Medulla oblongata (tissue), 1 donor: ENCODE results near the gene TMEM235.

Experiments used
- DNase-seq: peaks from one replicate; pipeline ENCODE4 v3.0.0-alpha.2; 2015; ENCODE audit errors: extremely low spot score

The TMEM235 gene

GRCh38 chr17:78255029-78255656 is 23.7 kb downstream of the TMEM235 start:
- DNase-seq, result no peak

GRCh38 chr17:78255953-78256706 is 24.7 kb downstream of the TMEM235 start:
- no peak for DNase-seq

GRCh38 chr17:78256707-78257591 is 25.5 kb downstream of the TMEM235 start:
- no peak for DNase-seq

GRCh38 chr17:78257810-78258322 is 26.4 kb downstream of the TMEM235 start:
- DNase-seq, result no peak

GRCh38 chr17:78258323-78259191 is 27.1 kb downstream of the TMEM235 start:
- DNase-seq, result no peak

GRCh38 chr17:78259192-78259554 is 27.7 kb downstream of the TMEM235 start:
- DNase-seq, result no peak

GRCh38 chr17:78263063-78263735 is 31.8 kb downstream of the TMEM235 start:
- DNase-seq, result no peak

- DNase-seq, result no peak
These were observed 32.4 kb downstream of the TMEM235 start for GRCh38 chr17:78263736-78264340.

- DNase-seq, result no peak
These were observed 33.2 kb downstream of the TMEM235 start for GRCh38 chr17:78264590-78264989.

GRCh38 chr17:78265121-78265520 is 33.7 kb downstream of the TMEM235 start:
- no peak for DNase-seq

- no peak for DNase-seq
These were observed 34.8 kb downstream of the TMEM235 start for GRCh38 chr17:78266231-78266631.

GRCh38 chr17:78266771-78267170 is 35.3 kb downstream of the TMEM235 start:
- DNase-seq, result no peak

- no peak for DNase-seq
These were observed 36.0 kb downstream of the TMEM235 start for GRCh38 chr17:78267253-78268073.

- DNase-seq, result no peak
These were observed 36.9 kb downstream of the TMEM235 start for GRCh38 chr17:78268191-78268874.

- no peak for DNase-seq
These were observed 37.8 kb downstream of the TMEM235 start for GRCh38 chr17:78268951-78269905.

- no peak for DNase-seq
These were observed 38.5 kb downstream of the TMEM235 start for GRCh38 chr17:78269955-78270381.

- no peak for DNase-seq
These were observed 40.2 kb downstream of the TMEM235 start for GRCh38 chr17:78271419-78272170.
